ENCODE results near the gene CWC22.
"Not testable (repeated sequence)": the region's sequence is repeated elsewhere in the genome, so short reads cannot be mapped to it uniquely, and the experiment has no call there.

DNA sequence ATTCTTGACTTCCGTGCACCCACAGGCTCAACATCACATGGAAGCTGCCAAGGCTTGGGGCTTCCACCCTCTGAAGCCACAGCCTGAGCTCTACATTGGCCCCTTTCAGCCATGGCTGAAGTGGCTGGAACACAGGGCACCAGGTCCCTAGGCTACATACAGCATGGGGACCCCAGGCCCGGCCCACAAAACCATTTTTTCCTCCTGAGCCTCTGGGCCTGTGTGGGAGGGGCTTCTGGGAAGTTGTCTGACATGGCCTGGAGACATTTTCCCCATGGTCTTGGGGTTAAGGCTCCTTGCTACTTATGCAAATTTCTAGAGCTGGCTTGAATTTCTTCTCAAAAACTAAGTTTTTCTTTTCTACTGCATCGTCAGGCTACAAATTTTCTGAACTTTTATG, 77.1 kb downstream of the CWC22 start:
- not testable (repeated sequence) for TF ChIP-seq CTCF (IDR thresholded peaks at IDR 0.05; ENCODE audit: poor library complexity); EZH2phosphoT487 (IDR thresholded peaks at IDR 0.05; ENCODE audit: low read depth, severe bottlenecking, unreplicated experiment)
